HG02938 (cell line): ENCODE results near the gene JAG2.
"Not testable (repeated sequence)": the region's sequence is repeated elsewhere in the genome, so short reads cannot be mapped to it uniquely, and the experiment has no call there.

Source experiments
- ATAC-seq: cut with Tn5 transposase; IDR thresholded peaks from one replicate; pipeline ENCODE4 v1.9.1; 2021; ENCODE audit warnings: mild to moderate bottlenecking, moderate library complexity; ENCODE audit not compliant: unreplicated experiment

JAG2 gene

DNA sequence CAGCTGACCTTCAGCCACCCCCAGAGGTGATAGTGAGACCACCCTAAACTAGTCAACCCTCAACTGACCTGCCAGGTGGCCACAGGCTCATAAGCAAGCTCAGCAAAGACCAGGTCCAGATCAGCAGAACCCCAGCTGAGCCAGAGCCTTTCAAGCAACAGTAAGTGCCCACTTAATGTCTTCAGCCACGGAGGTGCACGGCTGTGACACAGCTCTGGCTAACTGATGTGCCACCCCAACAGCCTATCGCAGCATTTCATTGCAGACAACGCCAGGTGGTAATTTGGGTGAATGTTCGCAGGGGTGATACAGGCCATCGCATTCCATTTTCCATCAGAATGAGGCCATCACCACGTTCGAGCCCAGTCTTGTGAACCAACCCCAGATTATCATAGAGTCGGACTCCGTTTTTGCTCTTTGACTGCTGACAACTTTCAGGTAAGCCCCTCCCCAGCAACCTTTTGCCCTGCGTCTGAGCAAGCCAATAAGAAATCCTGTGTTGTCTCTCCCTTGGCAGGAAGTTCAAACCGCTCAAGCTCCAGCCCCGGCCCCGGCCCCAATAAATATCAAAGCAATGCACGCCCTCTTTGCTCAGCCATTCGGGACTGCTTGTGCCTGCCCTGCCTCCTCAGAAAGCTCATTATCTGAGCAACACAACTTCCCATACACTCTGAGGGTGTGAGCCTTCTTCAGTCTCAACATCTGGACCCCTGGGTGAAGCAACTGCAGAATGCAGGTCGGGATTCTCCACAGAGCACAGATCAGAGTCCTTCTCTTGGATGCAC, 44.4 kb downstream of the JAG2 start:
- ATAC-seq = no peak

DNA sequence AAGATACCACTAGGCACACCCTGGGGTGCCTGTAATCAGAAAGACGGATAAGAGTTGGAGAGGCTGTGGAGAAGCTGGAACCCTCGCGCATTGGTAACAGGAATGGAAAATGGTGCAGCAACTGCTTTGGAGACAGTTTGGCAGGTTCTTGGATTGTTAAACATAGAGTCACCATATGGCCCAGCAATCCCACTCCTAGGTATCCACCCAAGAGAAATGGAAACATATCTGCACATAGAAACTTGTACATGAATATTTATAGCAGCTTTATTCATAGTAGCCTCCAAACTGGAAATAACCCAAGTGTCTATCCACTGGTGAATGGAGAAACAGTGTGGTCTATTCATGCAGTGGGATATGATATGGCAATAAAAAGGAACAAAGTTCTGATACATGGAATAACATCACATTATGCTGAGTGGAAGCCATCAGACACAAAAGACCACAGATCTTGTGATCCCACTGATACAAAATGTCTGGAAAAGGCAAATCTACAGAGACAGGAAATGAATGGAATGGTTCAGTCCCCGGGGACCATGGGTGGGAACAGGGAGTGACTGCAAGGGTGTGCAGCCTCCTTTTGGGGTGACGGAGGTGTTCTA, 45.4 kb downstream of the JAG2 start:
- ATAC-seq = no peak

DNA sequence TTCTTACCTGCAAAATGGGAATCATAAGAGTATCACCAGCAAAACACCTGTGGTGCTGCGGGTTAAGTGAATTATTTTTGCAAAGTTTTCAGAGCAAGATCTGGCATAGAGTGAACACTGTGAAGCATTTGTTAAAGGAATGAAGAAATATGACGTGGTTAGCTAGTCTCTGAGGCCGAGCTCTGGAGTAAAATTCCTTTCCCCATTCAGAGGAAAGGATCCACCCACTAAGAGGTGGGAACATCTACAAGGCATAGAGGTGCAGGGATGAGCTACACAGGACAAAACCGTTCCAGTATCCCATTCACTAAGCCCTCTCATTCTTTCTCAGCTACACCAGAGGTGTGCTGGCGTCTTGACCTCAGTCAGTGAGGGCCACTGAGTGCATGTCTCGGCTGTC, 48.5 kb downstream of the JAG2 start:
- ATAC-seq = no peak

DNA sequence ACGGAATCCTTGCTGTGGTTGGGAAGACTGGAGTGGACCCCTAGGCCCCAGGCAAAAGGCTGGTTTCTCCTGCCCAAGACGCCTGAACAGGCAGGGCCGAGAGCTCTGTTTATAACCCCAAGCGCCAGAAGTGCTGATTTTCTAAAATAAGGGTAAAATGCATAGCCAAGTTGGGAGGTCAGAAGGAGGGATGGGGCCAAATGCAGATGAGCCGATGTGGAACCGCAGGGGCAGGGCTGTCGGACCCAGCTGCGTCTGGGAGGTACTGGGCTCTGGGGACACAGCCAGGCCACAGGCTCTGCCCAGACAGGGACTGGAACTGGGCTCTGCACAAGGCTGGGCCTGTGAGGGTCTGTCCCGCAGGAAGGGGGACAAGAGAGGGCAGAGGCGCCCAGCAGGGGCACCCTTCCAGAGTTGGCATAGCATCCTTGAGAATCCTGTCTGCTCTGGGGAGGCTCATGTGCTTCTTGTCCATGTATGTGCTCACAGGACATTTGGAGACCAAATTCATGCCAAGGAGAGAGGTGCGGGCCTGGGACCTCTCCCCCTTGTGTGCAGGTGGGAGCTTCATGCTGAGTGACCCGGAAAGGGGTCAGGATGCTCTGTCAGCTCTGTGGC, 49.1 kb downstream of the JAG2 start:
- ATAC-seq = no peak

DNA sequence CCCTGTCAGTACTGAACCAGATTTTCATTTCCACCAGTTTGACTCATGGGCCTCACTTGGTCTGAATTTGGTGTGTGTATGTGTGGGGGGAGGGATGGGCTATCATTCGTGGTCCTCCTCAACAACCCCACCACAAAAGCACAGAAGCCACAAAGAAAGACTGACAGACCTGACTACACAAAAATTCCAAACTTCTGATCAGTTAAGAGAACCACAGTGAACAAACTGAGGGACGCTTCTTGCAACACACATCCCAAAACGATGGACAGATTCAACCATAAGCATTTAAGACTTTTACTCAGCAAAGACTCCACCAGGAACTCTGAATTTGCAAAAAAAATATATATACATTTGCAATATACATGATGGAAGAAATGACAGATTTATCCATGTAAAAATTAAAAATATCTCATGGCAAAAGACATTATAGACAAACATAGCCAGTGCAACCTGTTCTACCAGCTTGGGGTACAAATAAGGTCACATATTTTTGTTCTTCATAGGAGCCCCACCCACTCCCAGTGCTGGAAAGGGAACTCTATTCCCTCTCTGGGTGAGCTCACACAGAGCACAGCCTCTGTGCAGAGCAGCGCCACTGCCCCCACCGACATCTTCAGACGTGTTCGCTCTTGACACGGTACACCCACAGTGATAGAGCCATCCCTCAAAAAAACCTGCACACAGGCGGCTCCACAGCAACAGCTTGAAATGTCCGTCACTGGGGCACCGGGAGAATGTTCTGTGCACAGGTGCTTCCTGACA, 49.7 kb downstream of the JAG2 start:
- ATAC-seq = no peak

DNA sequence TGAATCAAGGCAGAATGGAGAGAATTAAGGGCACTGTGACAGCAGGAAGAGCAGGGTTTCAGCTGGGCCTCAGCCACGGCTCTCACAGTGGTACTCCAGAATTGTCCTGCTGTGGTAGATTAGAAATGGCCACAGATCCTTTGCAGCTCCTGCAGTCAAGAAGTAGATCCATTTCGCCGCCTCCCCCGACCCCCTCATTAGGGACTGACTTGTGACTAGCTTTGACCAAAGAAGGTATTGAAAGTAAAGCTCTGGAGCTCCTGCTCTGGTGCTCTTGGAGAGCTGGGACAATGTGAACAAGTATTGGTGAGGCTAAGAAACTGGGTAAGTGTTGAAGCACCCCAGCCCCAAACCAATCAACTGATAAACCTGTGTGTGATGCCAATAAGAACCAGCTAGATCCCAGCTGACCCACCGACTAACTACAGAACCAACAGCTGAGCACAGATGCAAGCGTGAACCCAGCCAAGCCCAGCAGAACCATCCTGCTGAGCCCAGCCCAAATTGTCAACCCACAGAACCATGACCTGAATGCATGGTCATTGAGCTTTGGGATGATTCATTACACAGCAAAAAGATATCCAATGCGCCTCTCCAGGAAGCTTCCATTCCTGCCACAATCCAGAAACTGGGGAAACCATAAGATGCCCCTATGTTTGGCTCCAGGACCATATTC, 50.7 kb downstream of the JAG2 start:
- no peak for ATAC-seq

DNA sequence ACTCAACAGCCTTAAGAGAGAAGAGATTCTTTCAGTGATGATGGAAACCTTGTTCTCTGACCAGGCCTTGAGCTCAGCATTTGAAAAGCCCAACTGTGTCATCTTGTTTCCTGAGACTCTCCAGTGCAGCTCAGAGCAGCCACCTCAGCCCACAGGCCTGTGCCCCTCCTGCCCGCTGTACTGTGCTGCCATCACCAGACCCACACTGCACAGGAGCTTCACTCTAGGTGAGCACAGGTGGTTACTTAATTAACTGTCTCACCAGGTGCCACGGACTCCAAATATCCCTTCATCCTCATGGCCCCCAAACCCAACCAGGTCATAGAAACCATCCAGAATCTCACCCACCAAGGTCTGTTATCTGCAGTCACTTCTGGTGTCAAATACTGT, 51.3 kb downstream of the JAG2 start:
- no peak for ATAC-seq

DNA sequence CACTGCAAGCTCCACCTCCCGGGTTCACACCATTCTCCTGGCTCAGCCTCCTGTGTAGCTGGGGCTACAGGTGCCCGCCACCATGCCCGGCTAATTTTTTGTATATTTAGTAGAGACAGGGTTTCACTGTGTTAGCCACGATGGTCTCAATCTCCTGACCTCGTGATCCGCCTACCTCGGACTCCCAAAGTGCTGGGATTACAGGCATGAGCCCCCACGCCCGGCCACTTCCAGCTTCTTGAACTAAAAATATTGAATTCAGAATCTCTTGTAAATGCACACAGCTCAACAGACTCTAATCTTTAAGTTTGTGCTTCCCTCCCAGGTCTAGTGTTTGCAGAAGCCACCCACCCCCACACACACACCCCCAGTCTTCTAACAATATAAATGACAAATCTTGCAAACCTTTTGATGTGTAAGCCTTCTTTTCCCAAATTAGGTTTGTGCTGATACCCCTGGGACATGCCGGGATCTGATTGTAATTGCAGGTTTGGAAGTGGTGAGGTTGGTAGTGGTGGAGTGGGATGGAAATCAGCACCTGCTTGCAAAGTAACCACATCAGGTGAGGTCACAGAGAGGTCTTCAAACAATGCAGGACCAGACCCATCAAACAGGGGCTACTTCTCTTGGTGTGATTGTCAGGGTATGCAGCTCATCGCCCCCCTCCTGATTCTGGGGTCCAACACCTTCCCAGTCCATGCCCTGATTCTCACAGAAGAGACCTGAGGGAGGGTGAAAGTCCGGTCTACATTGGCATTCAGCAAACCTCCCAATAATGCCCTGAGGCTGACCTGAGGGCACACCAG, 51.9 kb downstream of the JAG2 start:
- ATAC-seq = no peak

DNA sequence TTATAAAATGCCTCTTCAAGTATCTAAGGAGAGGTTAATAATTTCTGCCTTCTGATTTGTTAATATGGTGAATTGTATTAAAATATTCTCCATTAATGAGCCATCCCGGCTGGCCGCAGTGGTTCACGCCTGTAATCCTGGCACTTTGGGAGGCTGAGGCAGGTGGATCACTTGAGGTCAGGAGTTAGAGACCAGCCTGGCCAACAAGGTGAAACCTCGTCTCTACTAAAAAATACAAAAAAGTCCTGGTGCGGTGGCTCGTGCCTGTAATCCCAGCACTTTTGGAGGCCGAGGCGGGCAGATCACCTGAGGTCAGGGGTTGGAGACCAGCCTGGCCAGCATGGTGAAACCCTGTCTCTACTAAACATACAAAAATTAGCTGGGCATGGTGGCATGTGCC, 59.3 kb downstream of the JAG2 start:
- not testable (repeated sequence) for ATAC-seq

DNA sequence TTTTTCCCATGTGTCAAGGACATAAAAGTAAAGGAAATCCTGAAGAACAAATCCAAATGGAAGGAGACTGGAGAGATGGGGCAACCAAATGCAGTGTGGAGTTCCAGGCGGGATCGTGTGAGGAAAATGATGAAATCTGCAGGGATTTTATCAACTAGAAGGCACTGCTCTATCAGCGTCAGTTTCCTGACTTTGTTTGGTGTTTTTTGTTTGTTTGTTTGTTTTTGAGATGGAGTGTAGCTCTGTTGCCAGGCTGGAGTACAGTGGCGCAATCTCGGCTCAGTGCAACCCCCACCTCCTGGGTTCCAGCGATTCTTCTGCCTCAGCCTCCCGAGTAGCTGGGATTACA, 60.1 kb downstream of the JAG2 start:
- no peak for ATAC-seq

DNA sequence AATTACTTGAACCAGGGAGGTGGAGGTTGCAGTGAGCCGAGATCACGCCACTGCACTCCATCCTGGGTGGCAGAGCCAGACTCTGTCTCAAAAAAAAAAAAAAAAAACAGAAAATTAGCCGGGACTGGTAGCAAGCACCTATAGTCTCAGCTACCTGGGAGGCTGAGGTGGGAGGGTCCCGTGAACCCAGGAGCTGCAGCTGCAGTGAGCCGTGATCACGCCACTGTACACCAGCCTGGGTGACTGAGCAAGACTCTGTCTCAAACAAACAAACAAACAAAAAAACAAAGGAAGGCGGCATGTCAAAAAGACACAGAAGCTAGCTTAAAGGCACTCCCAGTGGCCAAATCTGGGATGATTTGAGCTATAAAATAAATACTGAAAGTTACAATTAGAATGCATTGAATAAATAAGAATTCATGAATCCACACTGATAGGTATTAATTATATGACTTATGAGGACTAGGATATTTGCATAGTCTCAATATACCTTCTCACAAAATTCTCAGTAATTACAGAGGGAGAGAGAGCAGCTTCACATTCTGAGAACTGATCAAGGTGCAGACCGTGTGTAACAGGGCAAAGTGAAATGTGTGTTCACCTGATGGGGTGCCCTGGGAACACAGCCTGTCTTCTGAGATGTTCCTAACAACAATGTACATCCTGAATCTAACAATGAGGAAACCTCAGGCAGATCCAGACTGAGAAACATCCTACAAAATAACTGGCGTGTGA, 60.6 kb downstream of the JAG2 start:
- ATAC-seq = no peak

DNA sequence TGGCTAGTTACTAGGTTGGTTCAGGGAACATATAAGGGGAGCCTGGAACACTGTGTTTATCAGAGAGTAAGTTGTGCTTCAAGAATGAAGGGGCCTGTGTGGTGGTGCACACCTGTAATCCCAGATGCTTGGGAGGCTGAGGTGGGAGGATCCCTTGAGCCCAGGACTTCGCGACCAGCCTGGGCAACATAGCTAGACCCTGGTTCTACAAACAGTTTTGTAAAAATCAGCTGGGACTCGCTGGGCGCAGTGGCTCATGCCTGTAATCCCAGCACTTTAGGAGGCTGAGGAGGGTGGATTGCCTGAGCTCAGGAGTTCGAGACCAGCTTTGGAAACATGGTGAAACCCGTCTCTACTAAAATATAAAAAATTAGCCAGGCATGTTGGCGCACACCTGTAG, 61.2 kb downstream of the JAG2 start:
- ATAC-seq = no peak

DNA sequence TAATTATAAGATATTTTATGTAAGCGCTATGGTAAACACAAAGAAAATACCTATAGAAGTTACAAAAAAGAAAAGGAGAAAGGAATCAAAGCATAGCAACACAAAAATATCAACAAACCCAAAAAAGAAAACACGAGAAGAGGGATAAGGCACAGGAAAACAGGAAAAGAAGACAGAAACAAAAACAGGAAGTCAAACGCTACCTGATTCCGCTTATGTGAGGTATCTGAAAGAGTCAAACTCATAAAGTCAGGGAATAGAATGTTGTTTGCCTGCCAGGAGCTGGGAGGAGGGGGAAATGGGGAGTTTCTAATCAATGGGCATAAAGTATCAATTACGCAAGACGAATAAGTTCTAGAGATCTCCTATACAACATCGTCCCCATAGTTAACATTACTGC, 63.4 kb downstream of the JAG2 start:
- ATAC-seq = no peak

DNA sequence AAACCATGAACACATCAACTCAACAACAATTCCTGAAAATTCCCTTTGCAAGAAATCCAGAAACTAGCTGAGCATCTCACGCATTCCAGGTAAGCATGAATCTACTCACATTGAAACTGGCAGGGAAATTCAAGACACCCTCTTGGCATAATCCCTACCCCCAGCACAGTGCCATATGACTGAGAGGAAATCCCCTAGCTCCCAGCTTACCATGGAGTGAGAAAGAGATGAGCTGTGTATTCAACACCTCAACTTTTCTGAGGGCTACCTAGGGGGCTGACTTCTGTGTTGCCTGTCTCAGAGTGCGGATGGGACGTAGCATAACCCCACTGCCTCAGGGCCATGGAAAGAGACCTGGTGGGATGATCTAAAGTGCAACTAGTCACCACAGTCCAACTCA, 65.7 kb downstream of the JAG2 start:
- no peak for ATAC-seq

DNA sequence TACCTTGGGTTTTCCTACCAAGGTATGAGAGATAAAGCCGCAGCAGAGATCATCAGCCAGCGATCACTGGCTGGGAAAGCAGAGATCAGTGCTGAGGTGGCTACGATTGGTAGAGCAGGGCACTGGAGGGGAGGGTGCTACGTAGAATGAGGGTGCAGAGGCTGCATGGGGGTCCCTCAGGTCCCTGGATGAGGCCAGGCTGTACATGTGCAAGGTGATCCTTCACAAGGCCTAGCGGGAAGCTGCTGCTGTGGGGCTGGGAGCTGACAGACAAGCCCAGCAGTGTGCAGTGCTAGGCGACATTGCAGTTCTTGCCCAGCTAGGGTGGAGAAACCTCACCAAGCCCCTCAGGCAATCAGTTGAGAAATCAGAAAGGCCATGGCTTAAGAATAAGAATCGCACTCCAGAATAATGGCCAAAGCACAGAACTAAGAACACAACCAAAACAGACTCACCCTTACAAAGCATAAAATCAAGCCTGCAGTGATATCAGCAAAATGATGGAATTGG, 66.2 kb downstream of the JAG2 start:
- no peak for ATAC-seq

DNA sequence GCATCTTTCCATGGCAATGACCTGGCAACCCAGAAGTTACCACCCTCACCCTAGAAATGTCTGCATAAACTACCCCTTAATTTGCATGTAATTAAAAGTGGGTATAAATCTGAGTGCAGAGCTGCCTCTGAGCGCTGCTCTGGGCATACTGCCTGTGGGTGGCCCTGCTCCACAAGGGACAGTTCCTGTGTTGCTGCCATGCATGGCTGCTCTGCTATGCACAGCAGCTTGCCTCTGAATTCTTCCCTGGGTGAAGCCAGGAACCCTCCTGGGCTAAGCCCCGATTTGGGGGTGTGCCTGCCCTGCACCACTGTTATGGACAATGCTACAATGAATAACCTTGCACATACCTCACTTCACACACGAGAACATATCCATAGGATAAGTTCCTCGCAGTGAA, 67.7 kb downstream of the JAG2 start:
- ATAC-seq = no peak

DNA sequence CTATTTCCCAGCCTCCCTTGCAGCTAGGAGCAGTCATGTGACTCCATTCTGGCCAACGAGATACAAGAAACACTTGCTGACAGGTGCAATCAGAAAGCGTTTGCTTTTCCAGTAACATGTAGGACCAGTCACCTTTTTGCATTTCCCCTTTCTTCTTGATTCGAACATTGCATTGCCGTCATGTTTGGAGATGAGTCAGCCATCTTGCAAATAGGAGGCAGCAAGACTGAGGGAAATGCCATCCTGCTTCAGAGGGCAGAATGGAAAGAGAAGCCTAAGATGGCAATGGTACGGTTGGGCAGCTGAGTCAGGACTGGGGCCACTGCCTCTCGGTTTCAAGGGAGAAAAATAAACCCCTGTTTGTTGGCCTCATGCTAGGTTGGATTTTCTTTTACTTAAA, 68.8 kb downstream of the JAG2 start:
- ATAC-seq = no peak

DNA sequence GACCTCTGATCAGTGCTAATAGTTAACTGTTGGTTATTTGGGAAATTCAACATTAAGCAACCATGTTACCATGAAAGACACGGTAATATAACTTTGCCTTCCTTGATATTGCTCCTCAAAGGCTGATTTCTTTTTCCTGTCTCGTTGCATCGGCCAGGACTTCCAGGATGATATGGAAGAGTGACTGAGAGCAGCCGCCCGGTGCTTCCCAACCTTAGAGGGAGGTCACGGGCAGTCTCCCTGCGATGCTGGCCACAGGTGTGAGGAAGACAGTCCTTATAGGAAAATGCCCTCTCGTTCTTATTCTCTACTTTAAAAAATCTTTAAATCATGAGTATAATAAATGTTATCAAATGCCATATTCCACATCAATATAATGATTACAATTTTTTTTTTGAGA, 70.3 kb downstream of the JAG2 start:
- no peak for ATAC-seq

DNA sequence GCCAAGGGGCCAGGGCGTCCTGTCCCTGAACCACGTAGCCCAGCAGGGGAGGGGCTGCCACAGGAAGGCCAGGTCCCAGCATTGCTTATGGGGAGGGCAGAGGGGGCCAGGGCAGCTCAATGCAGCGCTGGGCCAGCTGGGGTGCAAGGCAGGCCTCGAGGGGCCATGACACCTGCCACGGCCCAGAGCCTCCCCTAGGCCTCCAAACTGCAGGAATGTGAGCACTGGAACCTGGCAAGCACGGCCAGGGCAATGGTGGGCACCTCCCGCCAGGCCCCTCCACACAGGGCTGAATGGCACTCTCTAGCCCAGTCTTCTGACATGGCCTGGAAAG, 70.8 kb downstream of the JAG2 start:
- no peak for ATAC-seq
